GM12878 (cell line): ENCODE results near the gene CLEC16A. TPM values are rescaled to one million over a fixed set of nuclear protein-coding genes. Genes with fewer than 3 reads are reported as not detected.
A peak's percentile ranks its signal among the peaks of the same experiment; 100 is the strongest.

Source experiments
- ASH2L ChIP-seq: fragments of 300-600, 200-600 bp; sonication (generic); IDR thresholded peaks from 2 replicates; pipeline ENCODE4 v1.6.1; 2017; ENCODE audit warnings: low read depth, mild to moderate bottlenecking, borderline replicate concordance
- BHLHE40 ChIP-seq, 2 experiments: fragments of 450-650 bp in 1 of 2; IDR thresholded peaks; 2 replicates each; pipeline ENCODE4 v1.6.1; 2011 to 2017; ENCODE audit warnings: low read depth in 2 of 2, borderline replicate concordance in 1 of 2, improper control_type of control experiment in 1 of 2, low read length in 1 of 2, mild to moderate bottlenecking in 1 of 2
- BRCA1 ChIP-seq: IDR thresholded peaks from 2 replicates; pipeline ENCODE4 v1.6.1; 2011; ENCODE audit warnings: low read depth, low read length, improper control_type of control experiment
- CBX3 ChIP-seq: fragments of 200-600 bp; sonication (generic); IDR thresholded peaks from 2 replicates; pipeline ENCODE4 v1.6.1; 2016; ENCODE audit warnings: low read depth, borderline replicate concordance
- CEBPB ChIP-seq, 2 experiments: fragments of 150-350 bp in 1 of 2; IDR thresholded peaks; 2 replicates each; pipeline ENCODE4 v1.6.1; 2012 to 2014; ENCODE audit warnings: low read depth in 2 of 2, low read length in 2 of 2, borderline replicate concordance in 1 of 2, inconsistent platforms in 1 of 2
- CREM ChIP-seq: IDR thresholded peaks from 2 replicates; pipeline ENCODE4 v1.6.1; 2014; ENCODE audit warnings: antibody characterized with exemption, low read depth
- FOXM1 ChIP-seq: IDR thresholded peaks from 2 replicates; pipeline ENCODE4 v1.6.1; 2012; ENCODE audit warnings: low read depth, mild to moderate bottlenecking, inconsistent platforms, low read length, moderate library complexity
- IRF5 ChIP-seq: fragments of 450-650 bp; IDR thresholded peaks from 2 replicates; pipeline ENCODE4 v1.6.1; 2017; ENCODE audit warnings: borderline replicate concordance
- MEF2B ChIP-seq: fragments of 450-650 bp; IDR thresholded peaks from 2 replicates; pipeline ENCODE4 v1.6.1; 2018; ENCODE audit warnings: mild to moderate bottlenecking, moderate library complexity; ENCODE audit not compliant: partially characterized antibody, poor library complexity, severe bottlenecking
- NFXL1 ChIP-seq: fragments of 450-650 bp; IDR thresholded peaks from 2 replicates; pipeline ENCODE4 v1.6.1; 2017; ENCODE audit warnings: antibody characterized with exemption, mild to moderate bottlenecking, borderline replicate concordance
- NR2C1 ChIP-seq: fragments of 450-650 bp; IDR thresholded peaks from 2 replicates; pipeline ENCODE4 v1.6.1; 2017; ENCODE audit warnings: antibody characterized with exemption, mild to moderate bottlenecking, moderate library complexity
- NR2C2 ChIP-seq: IDR thresholded peaks from 2 replicates; pipeline ENCODE4 v1.6.1; 2011; ENCODE audit warnings: borderline replicate concordance, low read depth; ENCODE audit not compliant: control insufficient read depth, insufficient read length
- RELB ChIP-seq: fragments of 450-650 bp; IDR thresholded peaks from 2 replicates; pipeline ENCODE4 v1.6.1; 2017; ENCODE audit warnings: low read depth, mild to moderate bottlenecking, moderate library complexity
- SMAD5 ChIP-seq: IDR thresholded peaks from 2 replicates; pipeline ENCODE4 v1.6.1; 2016; ENCODE audit warnings: antibody characterized with exemption, low read depth
- SUZ12 ChIP-seq: fragments of 200-600 bp; sonication (generic); IDR thresholded peaks from one replicate; pipeline ENCODE4 v1.6.1; 2018; ENCODE audit warnings: antibody characterized with exemption, mild to moderate bottlenecking; ENCODE audit not compliant: unreplicated experiment
- ZBTB11 ChIP-seq: fragments of 450-650 bp; formaldehyde crosslinking; IDR thresholded peaks from 2 replicates; pipeline ENCODE4 v1.5.0; 2022; ENCODE audit warnings: mild to moderate bottlenecking, missing genetic modification characterization
- polyA plus RNA-seq, 11 experiments: library from polyadenylated mRNA; depleted of rRNA in 4 of 11; unstranded in 6 of 11; stranded (reverse) in 5 of 11; fragments of >200 nt; fragmentation: Nextera tagmentation in 4 of 11; fragmentation: Illumina TruSeq in 1 of 11; extraction: Ambion mirVana in 4 of 11; extraction: Trizol in 1 of 11; gene quantifications; 1 replicate in 1 of 11; 2 replicates in 10 of 11; pipeline versions ENCODE4 v1.2.1 to v1.2.3, GENCODE V29; 2011 to 2016; ENCODE audit warnings: inconsistent platforms in 2 of 11, missing spikeins in 2 of 11, low read depth in 1 of 11
- total RNA-seq, 4 experiments: library from RNA; depleted of rRNA in 3 of 4; stranded (reverse); fragments of >200 nt in 3 of 4; fragmentation: Illumina TruSeq in 1 of 4; extraction: Trizol in 1 of 4; gene quantifications; 2 replicates each; pipeline versions ENCODE4 v1.2.1 to v1.2.3, GENCODE V29; 2013 to 2021
- TF ChIP-seq, protein P1 (sequence below): fragments of 450-650 bp; IDR thresholded peaks from 2 replicates; pipeline ENCODE4 v1.6.1; 2017; ENCODE audit warnings: mild to moderate bottlenecking, low read depth, inconsistent platforms; ENCODE audit not compliant: poor library complexity, severe bottlenecking
- TF ChIP-seq, protein P2 (sequence below): fragments of 150-350 bp; IDR thresholded peaks from 2 replicates; pipeline ENCODE4 v1.6.1; 2014; ENCODE audit warnings: mild to moderate bottlenecking, low read depth, low read length

CLEC16A gene
- total and polyA plus RNA-seq, 10 of the 15 experiments (the other 5 are each of a cell fraction or from before 2014, with no cell fraction given), result 1.5 to 28.8 (median 19.2) TPM

DNA sequence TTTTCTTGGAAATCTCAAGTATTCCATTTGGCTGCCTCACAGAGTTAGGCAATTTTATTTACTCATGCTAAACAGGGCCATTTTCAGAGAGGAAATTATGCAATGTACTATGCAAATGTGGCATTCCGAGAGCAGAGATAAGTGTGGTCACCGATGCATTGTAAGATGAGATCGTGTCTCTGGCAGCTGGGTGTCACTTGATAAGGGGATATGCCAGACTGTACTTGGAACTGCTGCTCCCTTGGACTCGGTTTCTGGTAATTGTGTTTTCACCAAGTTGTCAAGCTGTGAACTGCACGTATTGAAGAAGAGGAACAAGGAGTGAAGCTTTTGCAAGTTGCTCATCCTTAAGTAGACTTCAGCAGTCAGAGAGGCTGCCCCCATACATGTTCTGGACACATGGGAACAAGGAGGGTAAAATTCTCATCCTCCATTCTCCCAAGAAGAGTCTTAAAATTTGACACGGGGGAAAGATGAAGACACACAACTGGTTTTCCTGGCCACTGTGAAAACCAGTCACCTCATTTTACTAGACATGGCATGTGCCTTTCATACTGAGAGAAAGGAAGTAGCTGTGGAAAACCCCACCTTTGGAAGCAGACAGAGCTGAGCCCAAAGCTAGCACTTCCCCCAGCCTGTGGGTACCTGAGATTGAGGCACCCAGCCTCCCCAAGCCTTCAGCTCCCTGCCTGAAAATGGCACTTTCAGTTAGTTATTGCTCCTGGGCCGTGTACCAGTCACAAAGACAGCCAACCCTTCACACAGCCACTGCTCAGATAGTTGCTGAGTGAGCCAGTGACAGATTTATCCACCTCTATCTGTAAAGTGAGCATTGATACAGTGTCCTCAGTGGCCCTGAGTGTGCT, 160.9 kb downstream of the CLEC16A start (continued):
- TF ChIP-seq, protein P1, sequence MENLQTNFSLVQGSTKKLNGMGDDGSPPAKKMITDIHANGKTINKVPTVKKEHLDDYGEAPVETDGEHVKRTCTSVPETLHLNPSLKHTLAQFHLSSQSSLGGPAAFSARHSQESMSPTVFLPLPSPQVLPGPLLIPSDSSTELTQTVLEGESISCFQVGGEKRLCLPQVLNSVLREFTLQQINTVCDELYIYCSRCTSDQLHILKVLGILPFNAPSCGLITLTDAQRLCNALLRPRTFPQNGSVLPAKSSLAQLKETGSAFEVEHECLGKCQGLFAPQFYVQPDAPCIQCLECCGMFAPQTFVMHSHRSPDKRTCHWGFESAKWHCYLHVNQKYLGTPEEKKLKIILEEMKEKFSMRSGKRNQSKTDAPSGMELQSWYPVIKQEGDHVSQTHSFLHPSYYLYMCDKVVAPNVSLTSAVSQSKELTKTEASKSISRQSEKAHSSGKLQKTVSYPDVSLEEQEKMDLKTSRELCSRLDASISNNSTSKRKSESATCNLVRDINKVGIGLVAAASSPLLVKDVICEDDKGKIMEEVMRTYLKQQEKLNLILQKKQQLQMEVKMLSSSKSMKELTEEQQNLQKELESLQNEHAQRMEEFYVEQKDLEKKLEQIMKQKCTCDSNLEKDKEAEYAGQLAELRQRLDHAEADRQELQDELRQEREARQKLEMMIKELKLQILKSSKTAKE, result peak; percentile 65
- TF ChIP-seq NR2C1 (no peak), CEBPB (IDR thresholded peaks at IDR 0.05; ENCODE audit: borderline replicate concordance in 1 of 2, low read depth in 2 of 2, low read length in 2 of 2) (peak in 1 of 2 experiments; percentile 87; a peak in 2 of 4 replicates), NFXL1 (no peak), CREM (peak; percentile 34; the same call in 1 of the 2 replicates), SMAD5 (no peak), ZBTB11 (CRISPR knock-in tag) (no peak), ASH2L (no peak), BHLHE40 (IDR thresholded peaks at IDR 0.05; ENCODE audit: borderline replicate concordance in 1 of 2, low read depth in 2 of 2, low read length in 1 of 2) (peak; percentile 6 to 49; a peak in 2 of 4 replicates), MEF2B (peak; percentile 69), CBX3 (no peak), RELB (peak; percentile 77), SUZ12 (no peak), FOXM1 (no peak), IRF5 (no peak), BRCA1 (no peak), NR2C2 (no peak)
- TF ChIP-seq, protein P2, sequence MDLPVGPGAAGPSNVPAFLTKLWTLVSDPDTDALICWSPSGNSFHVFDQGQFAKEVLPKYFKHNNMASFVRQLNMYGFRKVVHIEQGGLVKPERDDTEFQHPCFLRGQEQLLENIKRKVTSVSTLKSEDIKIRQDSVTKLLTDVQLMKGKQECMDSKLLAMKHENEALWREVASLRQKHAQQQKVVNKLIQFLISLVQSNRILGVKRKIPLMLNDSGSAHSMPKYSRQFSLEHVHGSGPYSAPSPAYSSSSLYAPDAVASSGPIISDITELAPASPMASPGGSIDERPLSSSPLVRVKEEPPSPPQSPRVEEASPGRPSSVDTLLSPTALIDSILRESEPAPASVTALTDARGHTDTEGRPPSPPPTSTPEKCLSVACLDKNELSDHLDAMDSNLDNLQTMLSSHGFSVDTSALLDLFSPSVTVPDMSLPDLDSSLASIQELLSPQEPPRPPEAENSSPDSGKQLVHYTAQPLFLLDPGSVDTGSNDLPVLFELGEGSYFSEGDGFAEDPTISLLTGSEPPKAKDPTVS, result no peak
